OCI-LY3 (cell line): ENCODE measurements around the gene TSACC.

Experiments used
- EZH2phosphoT487 ChIP-seq: fragments of 200-600 bp; shearing (Covaris generic); IDR thresholded peaks from 2 replicates; pipeline ENCODE4 v1.6.1; 2018; ENCODE audit warnings: antibody characterized with exemption, mixed run types, low read depth
- TF ChIP-seq, protein P1 (sequence below): fragments of 200-600, 300-600 bp; sonication (generic); IDR thresholded peaks from 2 replicates; pipeline ENCODE4 v1.5.1; 2014; ENCODE audit warnings: antibody characterized with exemption, low read length, low read depth

DNA sequence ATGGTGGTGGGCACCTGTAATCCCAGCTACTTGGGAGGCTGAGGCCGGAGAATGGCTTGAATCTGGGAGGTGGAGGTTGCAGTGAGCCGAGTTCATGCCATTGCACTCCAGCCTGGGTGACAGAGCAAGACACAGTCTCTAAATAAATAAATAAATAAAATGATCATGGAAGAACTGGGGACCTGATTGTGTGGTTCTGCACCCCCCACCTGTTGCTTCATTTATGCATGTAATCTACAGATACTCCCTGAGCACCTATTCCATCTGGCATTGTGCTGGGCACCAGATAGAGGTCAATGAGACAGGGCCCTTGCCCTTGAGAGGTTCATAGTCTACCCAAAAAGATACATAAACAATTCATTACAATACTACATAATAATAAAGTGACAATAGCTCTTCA is 19.7 kb downstream of the TSACC start:
- TF ChIP-seq, protein P1, sequence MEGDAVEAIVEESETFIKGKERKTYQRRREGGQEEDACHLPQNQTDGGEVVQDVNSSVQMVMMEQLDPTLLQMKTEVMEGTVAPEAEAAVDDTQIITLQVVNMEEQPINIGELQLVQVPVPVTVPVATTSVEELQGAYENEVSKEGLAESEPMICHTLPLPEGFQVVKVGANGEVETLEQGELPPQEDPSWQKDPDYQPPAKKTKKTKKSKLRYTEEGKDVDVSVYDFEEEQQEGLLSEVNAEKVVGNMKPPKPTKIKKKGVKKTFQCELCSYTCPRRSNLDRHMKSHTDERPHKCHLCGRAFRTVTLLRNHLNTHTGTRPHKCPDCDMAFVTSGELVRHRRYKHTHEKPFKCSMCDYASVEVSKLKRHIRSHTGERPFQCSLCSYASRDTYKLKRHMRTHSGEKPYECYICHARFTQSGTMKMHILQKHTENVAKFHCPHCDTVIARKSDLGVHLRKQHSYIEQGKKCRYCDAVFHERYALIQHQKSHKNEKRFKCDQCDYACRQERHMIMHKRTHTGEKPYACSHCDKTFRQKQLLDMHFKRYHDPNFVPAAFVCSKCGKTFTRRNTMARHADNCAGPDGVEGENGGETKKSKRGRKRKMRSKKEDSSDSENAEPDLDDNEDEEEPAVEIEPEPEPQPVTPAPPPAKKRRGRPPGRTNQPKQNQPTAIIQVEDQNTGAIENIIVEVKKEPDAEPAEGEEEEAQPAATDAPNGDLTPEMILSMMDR: no peak
- no peak for TF ChIP-seq EZH2phosphoT487
